Measurements from ENCODE around the gene ABO. TPM values are rescaled to one million over a fixed set of nuclear protein-coding genes. Genes with fewer than 3 reads are reported as not detected.

Gene ABO
- total and polyA plus RNA-seq, 2 of the 8 experiments (the other 6 are each of a cell fraction or from before 2014, with no cell fraction given), result 0.03 TPM; not detected in 1

DNA sequence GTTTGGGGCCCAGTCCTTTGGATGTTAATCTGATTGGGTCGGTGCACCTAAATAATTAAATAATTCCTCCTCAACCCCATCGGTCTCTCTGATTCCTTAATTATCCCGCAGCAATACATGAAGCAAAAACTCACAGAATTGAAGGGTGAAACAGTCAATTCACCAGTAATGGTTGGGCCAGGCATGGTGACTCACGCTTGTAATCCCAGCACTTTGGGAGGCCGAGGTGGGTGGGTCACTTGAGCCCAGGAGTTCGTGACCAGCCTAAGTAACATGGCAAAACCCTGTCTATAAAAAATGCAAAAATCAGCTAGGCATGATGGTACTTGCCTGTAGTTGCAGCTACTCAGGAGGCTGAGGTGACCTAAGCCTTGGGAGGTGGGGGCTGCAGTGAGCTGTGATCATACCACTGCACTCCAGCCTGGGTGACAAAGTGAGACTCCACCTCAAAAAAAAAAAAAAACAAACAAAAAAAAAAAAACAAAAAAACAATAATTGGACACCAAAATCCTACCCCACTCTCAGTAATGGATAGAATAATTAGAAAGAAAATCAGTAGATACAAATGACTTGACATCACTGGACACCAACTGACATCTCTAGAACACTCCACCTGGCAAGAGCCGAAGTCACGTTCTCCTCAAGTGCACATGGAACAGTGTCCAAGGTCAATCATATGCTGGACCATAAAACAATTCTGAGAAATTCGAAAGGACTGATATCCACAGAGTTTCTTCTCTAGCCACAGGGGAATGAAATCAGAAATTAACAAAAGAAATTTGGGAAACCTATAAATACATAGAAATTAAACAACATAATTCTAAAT is 5.3 kb downstream of the ABO start:
- no peak overlapping the region for H3K27ac ChIP-seq (ENCODE audit: low read depth, low read length)
- no peaks in the 10 kb centered on the region for H3K4me1 ChIP-seq (replicated peaks in 1 of 4; ENCODE audit: control insufficient read depth in 3 of 4, insufficient read depth in 4 of 4, low read length in 3 of 4)
- 89% methylated on average over 9 of the region's 9 CpGs; no CpG with 5 or more reads in 1 of the 2 experiments for WGBS, 2 experiments (ENCODE audit: extremely low coverage in 1 of 2, insufficient coverage in 1 of 2, insufficient read length in 1 of 2, insufficient replicate concordance in 2 of 2, low coverage in 1 of 2, low lambda C conversion rate in 2 of 2, missing lambda C conversion rate in 1 of 2)
- H2BK5ac ChIP-seq (ENCODE audit: low read depth, low read length), result no peak overlapping the region
- peaks cover 3% of the 10 kb centered on the region; the same call in 1 of the 2 replicates for H3K23me2 ChIP-seq (ENCODE audit: low read depth, low read length)
- H2BK120ac ChIP-seq (replicated peaks; ENCODE audit: low read depth, low read length), result no peak overlapping the region
- ChIA-PET POLR2A (ENCODE audit: partially characterized antibody) (interaction anchor here (0.7 kb wide), 1 partner anchor 1611 kb away, joined by 3 read pairs; no protein-coding TSS in a partner anchor), CTCF (ENCODE audit: partially characterized antibody) (interaction anchor here (0.5 to 1.3 kb wide), 5 partner anchors 9 to 473 kb away, joined by 3 to 4 read pairs (median 3); no protein-coding TSS in a partner anchor)
- TF ChIP-seq TBP (IDR thresholded peaks at IDR 0.05; ENCODE audit: low read depth, low read length) (no peak), SP2 (IDR thresholded peaks at IDR 0.05; ENCODE audit: low read length) (no peak), SIN3A (conservative IDR thresholded peaks at IDR 0.05 in 1 of 2, IDR thresholded peaks at IDR 0.05 in 1 of 2; ENCODE audit: low read depth in 1 of 2, low read length in 2 of 2) (no peak), RBBP5 (IDR thresholded peaks at IDR 0.05; ENCODE audit: borderline replicate concordance, low read depth, low read length) (no peak), EZH2 (IDR thresholded peaks at IDR 0.05; ENCODE audit: low read depth, low read length, severe bottlenecking) (no peak), CBX5 (IDR thresholded peaks at IDR 0.05; ENCODE audit: low read depth, low read length) (no peak), NANOG (IDR thresholded peaks at IDR 0.05; ENCODE audit: insufficient read depth, low read depth, low read length, poor library complexity, severe bottlenecking) (no peak), FOSL1 (IDR thresholded peaks at IDR 0.05; ENCODE audit: insufficient read depth, low read depth, low read length) (no peak), EP300 (IDR thresholded peaks at IDR 0.05; ENCODE audit: borderline replicate concordance in 1 of 2, low read depth in 2 of 2, low read length in 2 of 2) (no peak)
- H4K20me1 ChIP-seq (replicated peaks in 1 of 2; ENCODE audit: control insufficient read depth in 1 of 2, insufficient read depth in 2 of 2, low read length in 2 of 2), result no peaks in the 10 kb centered on the region
- H3K79me2 ChIP-seq (ENCODE audit: control insufficient read depth in 1 of 2, insufficient read depth in 2 of 2, low read length in 2 of 2), result no peaks in the 10 kb centered on the region
- no peak overlapping the region for H3K14ac ChIP-seq (ENCODE audit: insufficient read length)
- H2AFZ ChIP-seq (ENCODE audit: low read length), result no peak overlapping the region
- H3K79me1 ChIP-seq (ENCODE audit: low read depth, low read length), result no peaks in the 10 kb centered on the region
- H4K8ac ChIP-seq (ENCODE audit: extremely low read depth, insufficient read depth, low read length), result no peak overlapping the region
- no peak overlapping the region for H2BK20ac ChIP-seq (ENCODE audit: low read length)
- no peaks in the 10 kb centered on the region for H3K9me3 ChIP-seq (ENCODE audit: insufficient read depth in 2 of 2, low read depth in 1 of 2, low read length in 1 of 2)
- no peak for FAIRE-seq
- H3K9ac ChIP-seq (replicated peaks in 1 of 4; ENCODE audit: extremely low read depth in 1 of 4, low read depth in 3 of 4, low read length in 3 of 4), result no peak overlapping the region
- H2BK12ac ChIP-seq (ENCODE audit: low read depth, low read length), result no peak overlapping the region
- H4K91ac ChIP-seq (replicated peaks; ENCODE audit: insufficient read length, low read length), result no peak overlapping the region
- H3K4me2 ChIP-seq (ENCODE audit: insufficient read depth in 1 of 2, low read depth in 2 of 2, low read length in 2 of 2), result no peak overlapping the region
- H3K18ac ChIP-seq (ENCODE audit: extremely low read depth, low read length), result no peak overlapping the region
- H4K5ac ChIP-seq (ENCODE audit: insufficient read length, low read depth, low read length), result no peak overlapping the region
- H3K56ac ChIP-seq (replicated peaks; ENCODE audit: insufficient read length, low read depth, low read length), result no peak overlapping the region
- DNase-seq (ENCODE audit: low read depth in 1 of 2, low spot score in 2 of 2), result no peak
- no peak overlapping the region for H2BK15ac ChIP-seq (ENCODE audit: low read length)
- H3K4ac ChIP-seq (replicated peaks; ENCODE audit: insufficient read length, low read depth, low read length), result no peak overlapping the region
- H3K27me3 ChIP-seq (replicated peaks in 1 of 4; ENCODE audit: control insufficient read depth in 3 of 4, extremely low read depth in 1 of 4, insufficient read depth in 3 of 4, low read length in 3 of 4), result peaks cover 11 to 20% (median 18%) of the 10 kb centered on the region in 4 experiments
- no peaks in the 10 kb centered on the region; a peak in 1 of 8 replicates for H3K36me3 ChIP-seq (ENCODE audit: control insufficient read depth in 2 of 4, insufficient read depth in 4 of 4, low read length in 3 of 4)
- H3K4me3 ChIP-seq (ENCODE audit: extremely low read depth in 1 of 4, insufficient read depth in 2 of 4, low read depth in 3 of 4, low read length in 4 of 4), result no peak overlapping the region
- no peak overlapping the region for H2AK5ac ChIP-seq (ENCODE audit: low read depth, low read length)
- H3K23ac ChIP-seq (ENCODE audit: insufficient read length), result no peak overlapping the region
